Endothelial cell of umbilical vein (primary cell): ENCODE data around the gene KAT2B.

Source experiments
- CTCF ChIP-seq, 2 donors: IDR thresholded peaks; 1 replicate in 1 of 2; 2 replicates in 1 of 2; pipeline ENCODE4 v1.5.1; 2011; ENCODE audit warnings: low read length in 2 of 2, mild to moderate bottlenecking in 2 of 2, moderate library complexity in 2 of 2, control low read depth in 1 of 2, inconsistent platforms in 1 of 2, low read depth in 1 of 2; ENCODE audit not compliant: insufficient read depth in 1 of 2; ENCODE audit errors: extremely low read depth in 1 of 2
- EZH2 ChIP-seq: IDR thresholded peaks from 2 replicates; pipeline ENCODE4 v1.6.1; 2012; ENCODE audit warnings: borderline replicate concordance, low read depth, mild to moderate bottlenecking, moderate library complexity, low read length, inconsistent platforms; ENCODE audit not compliant: severe bottlenecking
- MYC ChIP-seq: IDR thresholded peaks from one replicate; pipeline ENCODE4 v1.6.1; 2011; ENCODE audit warnings: mild to moderate bottlenecking, low read depth, low read length
- POLR2A ChIP-seq: IDR thresholded peaks from 2 replicates; pipeline ENCODE4 v1.6.1; 2012; ENCODE audit warnings: low read depth, mild to moderate bottlenecking, control low read depth, low read length
- POLR2AphosphoS5 ChIP-seq: IDR thresholded peaks from 2 replicates; pipeline ENCODE4 v1.6.1; 2012; ENCODE audit warnings: low read depth, mild to moderate bottlenecking, control low read depth, low read length, moderate library complexity; ENCODE audit not compliant: insufficient read depth

- TF ChIP-seq CTCF (IDR thresholded peaks at IDR 0.05; ENCODE audit: extremely low read depth in 1 of 2, insufficient read depth in 1 of 2, low read depth in 1 of 2, low read length in 2 of 2) (no peak), POLR2AphosphoS5 (no peak), POLR2A (no peak), EZH2 (no peak), MYC (no peak)
Measured at GRCh38 chr3:20046556-20046955, 6.3 kb downstream of the KAT2B start.
